GM23338 (cell line): ENCODE results near the gene GPR162.

ENCODE experiments used
- ETS1 ChIP-seq: IDR thresholded peaks from 2 replicates; pipeline ENCODE4 v1.6.1; 2016; ENCODE audit warnings: antibody characterized with exemption
- EZH2 ChIP-seq: fragments of 200-600 bp; sonication (generic); IDR thresholded peaks from one replicate; pipeline ENCODE4 v1.8.0; 2017; ENCODE audit warnings: antibody characterized with exemption, mild to moderate bottlenecking, low read depth; ENCODE audit not compliant: unreplicated experiment
- POLR2AphosphoS5 ChIP-seq: IDR thresholded peaks from 2 replicates; pipeline ENCODE4 v1.6.1; 2016; ENCODE audit warnings: antibody characterized with exemption, low read depth

GRCh38 chr12:6868211-6869048 is 46.8 kb downstream of the GPR162 start:
- TF ChIP-seq EZH2 = no peak
- no peak for TF ChIP-seq POLR2AphosphoS5
- no peak for TF ChIP-seq ETS1
